AG04449 (cell line): ENCODE measurements around the gene TMEM138.

Source experiments
- CTCF ChIA-PET: fragments of 350-600 bp; formaldehyde crosslinking; extraction: SDS; loops from one replicate; lab custom pipeline; 2021; ENCODE audit warnings: antibody characterized with exemption; lab: Yijun Ruan, JAX
- POLR2A ChIA-PET: fragments of 400-600, 350-600 bp; formaldehyde crosslinking; extraction: SDS; loops from one replicate; lab custom pipeline; 2020; ENCODE audit warnings: antibody characterized with exemption, inconsistent platforms; lab: Yijun Ruan, JAX
- DNase-seq: peaks from one replicate; pipeline ENCODE4 v3.0.0-alpha.2; 2010; ENCODE audit warnings: low read depth, low spot score
- H3K4me3 ChIP-seq: 2 replicates; pipeline ENCODE4 v1.5.1; 2011; ENCODE audit warnings: low read depth, mild to moderate bottlenecking, control low read depth, low read length
- CTCF ChIP-seq: IDR thresholded peaks from one replicate; pipeline ENCODE4 v1.5.1; 2011; ENCODE audit warnings: mild to moderate bottlenecking, moderate library complexity, low read length, control low read depth, inconsistent platforms; ENCODE audit not compliant: insufficient read depth; ENCODE audit errors: missing control alignments

Gene TMEM138

GRCh38 chr11:61334434-61335354 lies 27.5 kb upstream of the TMEM138 start:
- ChIA-PET CTCF (interaction anchor here (1.0 to 10.1 kb wide), 11 partner anchors 13 to 182 kb away, joined by 3 to 926 read pairs (median 4); partner anchors contain the start of genes CYB561A3, TMEM138 and TMEM216), POLR2A (interaction anchor here (1.5 to 1.8 kb wide), 3 partner anchors 27 to 52 kb away, joined by 6 to 9 read pairs (median 6); partner anchors contain the start of genes CYB561A3 and TMEM138)
- TF ChIP-seq CTCF = no peak
- no peak overlapping the region for H3K4me3 ChIP-seq
- no peak for DNase-seq

GRCh38 chr11:61335355-61335710 lies 26.8 kb upstream of the TMEM138 start:
- H3K4me3 ChIP-seq = no peak overlapping the region
- TF ChIP-seq CTCF = no peak
- ChIA-PET POLR2A (no interaction called here), CTCF (interaction anchor here (0.8 to 10.1 kb wide), 14 partner anchors 7 to 337 kb away, joined by 3 to 926 read pairs (median 4); partner anchors contain the start of genes CYB561A3, TMEM138 and TMEM216)
- DNase-seq = no peak

- TF ChIP-seq CTCF = peak; percentile 97
- ChIA-PET CTCF (interaction anchor here (0.7 to 10.1 kb wide), 26 partner anchors 8 to 336 kb away, joined by 3 to 926 read pairs (median 4); partner anchors contain the start of genes CYB561A3, TMEM138, TMEM216 and VWCE), POLR2A (interaction anchor here (0.8 to 2.2 kb wide), 4 partner anchors 25 to 56 kb away, joined by 3 to 9 read pairs (median 4); partner anchors contain the start of genes CYB561A3, TMEM138 and TMEM216)
- DNase-seq = no peak
- H3K4me3 ChIP-seq = no peak overlapping the region
These were observed 25.8 kb upstream of the TMEM138 start for GRCh38 chr11:61336171-61336935.

GRCh38 chr11:61337706-61338470 lies 24.3 kb upstream of the TMEM138 start:
- no peak overlapping the region for H3K4me3 ChIP-seq
- DNase-seq = no peak
- TF ChIP-seq CTCF = no peak
- CTCF ChIA-PET = interaction anchor here (1.1 to 10.1 kb wide), 5 partner anchors 10 to 300 kb away, joined by 3 to 926 read pairs (median 13); partner anchors contain the start of genes CYB561A3, TMEM138 and TMEM216
- POLR2A ChIA-PET = interaction anchor here (0.8 to 2.2 kb wide), 3 partner anchors 24 to 46 kb away, joined by 3 to 9 read pairs (median 3); partner anchors contain the start of genes CYB561A3 and TMEM138

- CTCF ChIA-PET = interaction anchor here (1.1 to 10.1 kb wide), 4 partner anchors 11 to 299 kb away, joined by 3 to 926 read pairs (median 178); partner anchors contain the start of genes CYB561A3, TMEM138 and TMEM216
- POLR2A ChIA-PET = interaction anchor here (0.8 to 0.9 kb wide), 2 partner anchors 23 to 45 kb away, joined by 3 read pairs; partner anchors contain the start of genes CYB561A3 and TMEM138
- no peak for TF ChIP-seq CTCF
- no peak overlapping the region for H3K4me3 ChIP-seq
- DNase-seq = no peak
These were observed 23.2 kb upstream of the TMEM138 start for GRCh38 chr11:61338783-61339489.
